Ovary (tissue), 9 donors: Measurements from ENCODE around the gene RASGEF1B. TPM values are rescaled to one million over a fixed set of nuclear protein-coding genes. Genes with fewer than 3 reads are reported as not detected.

Experiments used
- DNase-seq, 5 donors: peaks; one replicate each; pipeline ENCODE4 v3.0.0-alpha.2; 2019 to 2020
- H3K27ac ChIP-seq, 2 donors: fragments of 200-600 bp; one replicate each; pipeline versions ENCODE4 v1.5.1 to v1.8.0; 2019 to 2022
- H3K27me3 ChIP-seq: fragments of 200-600 bp; one replicate; pipeline ENCODE4 v1.8.0; 2022
- H3K36me3 ChIP-seq: fragments of 200-600 bp; sonication (generic); one replicate; pipeline ENCODE4 v1.5.1; 2019
- H3K4me1 ChIP-seq: one replicate; pipeline ENCODE4 v1.8.1; 2013; ENCODE audit warnings: mild to moderate bottlenecking, moderate library complexity; ENCODE audit not compliant: insufficient read depth
- H3K4me3 ChIP-seq: fragments of 200-600 bp; sonication (generic); one replicate; pipeline ENCODE4 v1.5.1; 2017
- H3K9me3 ChIP-seq, 2 donors: fragments of 200-600 bp in 1 of 2; sonication (generic) in 1 of 2; one replicate each; pipeline versions ENCODE4 v1.5.1 to v1.8.1; 2013 to 2019; ENCODE audit warnings: mild to moderate bottlenecking in 1 of 2, moderate library complexity in 1 of 2
- CTCF ChIP-seq, 3 donors: fragments of 450-650 bp in 2 of 3; fragments of 200-600 bp in 1 of 3; IDR thresholded peaks; one replicate each; pipeline versions ENCODE4 v1.5.1 to v1.8.0; 2016 to 2022; ENCODE audit warnings: antibody characterized with exemption in 3 of 3, mild to moderate bottlenecking in 1 of 3
- EP300 ChIP-seq: sonication (generic); formaldehyde crosslinking; IDR thresholded peaks from one replicate; pipeline ENCODE4 v1.6.1; 2017; ENCODE audit warnings: antibody characterized with exemption
- POLR2A ChIP-seq: fragments of 450-650 bp; IDR thresholded peaks from one replicate; pipeline ENCODE4 v1.6.1; 2017; ENCODE audit warnings: antibody characterized with exemption, mild to moderate bottlenecking, moderate library complexity
- WGBS, 3 donors: extraction: QIAGEN DNeasy Blood & Tissue Kit in 1 of 3; methylation state at CpG; one replicate each; pipeline versions ENCODE4 v1.1.5 to v1.1.7; 2013 to 2017; 5-methylcytosine and 5-hydroxymethylcytosine counted together
- intact Hi-C, 4 donors: fragments of 100-400 bp; cut with DNase I; formaldehyde crosslinking; loops; one replicate each; pipeline versions ENCODE4 v1.11.0 to v1.15.1; 2022 to 2023
- polyA plus RNA-seq, 2 donors: library from polyadenylated mRNA; stranded (reverse); fragments of 200-250 nt in 1 of 2; fragments of 350-450 nt in 1 of 2; fragmentation: Illumina TruSeq in 1 of 2; extraction: RNeasy Lipid Tissue Mini Kit (QIAGEN cat#74804) in 1 of 2; gene quantifications; one replicate each; pipeline ENCODE4 v1.2.3, GENCODE V29; 2013 to 2014
- total RNA-seq, 7 donors: library from RNA; depleted of rRNA in 2 of 7; stranded (reverse); fragments of >200 nt in 2 of 7; fragmentation: NEBNext Ultra II Directional in 3 of 7; extraction: Animal tissue kit (Norgen Biotek cat#: 25700) in 3 of 7; gene quantifications; one replicate each; pipeline versions ENCODE4 v1.1.0 to v1.2.4, GENCODE V29; 2016 to 2023
- donor health status: DM: no; HTN: no; CAD: no; lungs with moderate emphysema.
- donor health status: DM: no; HTN: no; CAD: no.
- donor health status: Bipolar disorder and iron deficiency.
- donor health status: DM: yes; HTN: yes; CAD: no.
- donor health status: DM: no; HTN: no; CAD: no.
- donor health status: DM: yes; HTN: yes; CAD: no.

RASGEF1B gene
- total and polyA plus RNA-seq, 9 donors: 1.1 to 14.4 (median 4.3) TPM

GRCh38 chr4:81516241-81516640 lies 44.5 kb upstream of the RASGEF1B start:
- no peak for DNase-seq
- intact Hi-C loops: no loop called here
- H3K9me3 ChIP-seq: no peaks in the 10 kb centered on the region
- H3K4me1 ChIP-seq: peaks cover 2% of the 10 kb centered on the region
- no peak for TF ChIP-seq EP300
- TF ChIP-seq CTCF (IDR thresholded peaks at IDR 0.05): no peak
- TF ChIP-seq POLR2A: no peak
- no peak overlapping the region for H3K27ac ChIP-seq
- H3K4me3 ChIP-seq: no peak overlapping the region
- WGBS, 3 donors: 95 to 96% (median 95%) methylated on average over 6 of the region's 6 CpGs
- H3K36me3 ChIP-seq: no peaks in the 10 kb centered on the region
- H3K27me3 ChIP-seq: no peaks in the 10 kb centered on the region

- WGBS, 3 donors: 26 to 40% (median 33%) methylated on average over 4 of the region's 4 CpGs
- no peaks in the 10 kb centered on the region for H3K36me3 ChIP-seq
- H3K9me3 ChIP-seq: no peaks in the 10 kb centered on the region
- H3K27me3 ChIP-seq: no peaks in the 10 kb centered on the region
- H3K4me1 ChIP-seq: peaks cover 1% of the 10 kb centered on the region
- no peak overlapping the region for H3K4me3 ChIP-seq
- DNase-seq: no peak
- intact Hi-C loops: no loop called here
- H3K27ac ChIP-seq: peak overlapping the region in 1 of 2 donors; percentile 36
- TF ChIP-seq CTCF (IDR thresholded peaks at IDR 0.05) (no peak), POLR2A (no peak), EP300 (no peak)
Measured at GRCh38 chr4:81512757-81513501, 41.2 kb upstream of the RASGEF1B start.

- 64 to 83% (median 67%) methylated on average over 4 of the region's 4 CpGs for WGBS, 3 donors
- H3K9me3 ChIP-seq: no peaks in the 10 kb centered on the region
- no peak overlapping the region for H3K4me3 ChIP-seq
- H3K4me1 ChIP-seq: no peaks in the 10 kb centered on the region
- H3K27ac ChIP-seq: peak overlapping the region in 1 of 2 donors; percentile 11
- H3K27me3 ChIP-seq: no peaks in the 10 kb centered on the region
- intact Hi-C loops: no loop called here
- TF ChIP-seq POLR2A (no peak), EP300 (no peak), CTCF (IDR thresholded peaks at IDR 0.05) (no peak)
- no peaks in the 10 kb centered on the region for H3K36me3 ChIP-seq
- DNase-seq: no peak
Measured at GRCh38 chr4:81512001-81512756, 40.5 kb upstream of the RASGEF1B start.

- Histone ChIP-seq H3K27ac (no peak overlapping the region), H3K4me1 (no peaks in the 10 kb centered on the region), H3K27me3 (no peaks in the 10 kb centered on the region), H3K4me3 (no peak overlapping the region), H3K36me3 (no peaks in the 10 kb centered on the region), H3K9me3 (no peaks in the 10 kb centered on the region)
- 88 to 96% (median 93%) methylated on average over 3 of the region's 3 CpGs for WGBS, 3 donors
- no peak for TF ChIP-seq EP300
- no peak for TF ChIP-seq CTCF (IDR thresholded peaks at IDR 0.05)
- no peak for TF ChIP-seq POLR2A
- intact Hi-C loops: no loop called here
- no peak for DNase-seq
Measured at GRCh38 chr4:81510643-81511178, 39.0 kb upstream of the RASGEF1B start.
